RWPE2 (cell line): ENCODE measurements around the gene SSU72.
A peak's percentile ranks its signal among the peaks of the same experiment; 100 is the strongest.

Experiments used
- ATAC-seq: fragments of 200-7000 bp; cut with Tn5 transposase; 3 replicates; pipeline ENCODE4 v1.9.1; 2021; ENCODE audit warnings: low read depth
- DNase-seq: peaks from one replicate; pipeline ENCODE4 v3.0.0-alpha.2; 2020; ENCODE audit warnings: low spot score
- H3K27ac ChIP-seq: fragments of 450-650 bp; 2 replicates; pipeline ENCODE4 v1.5.1; 2017; ENCODE audit warnings: mild to moderate bottlenecking; ENCODE audit not compliant: poor library complexity, severe bottlenecking
- H3K27me3 ChIP-seq: fragments of 250-450 bp; sonication (Bioruptor Pico); 2 replicates; pipeline ENCODE4 v1.5.1; 2021; ENCODE audit warnings: mild to moderate bottlenecking, moderate library complexity; ENCODE audit not compliant: insufficient read depth, poor library complexity, severe bottlenecking
- H3K36me3 ChIP-seq: fragments of 250-450 bp; sonication (Bioruptor Pico); 2 replicates; pipeline ENCODE4 v1.5.1; 2020; ENCODE audit warnings: low read depth, mild to moderate bottlenecking, moderate library complexity
- H3K4me1 ChIP-seq: fragments of 250-450 bp; sonication (Bioruptor Pico); 2 replicates; pipeline ENCODE4 v1.5.1; 2021; ENCODE audit warnings: mild to moderate bottlenecking, moderate library complexity; ENCODE audit not compliant: insufficient read depth, poor library complexity, severe bottlenecking
- H3K4me3 ChIP-seq: fragments of 250-450 bp; sonication (Bioruptor Pico); 2 replicates; pipeline ENCODE4 v1.5.1; 2021; ENCODE audit warnings: mild to moderate bottlenecking, moderate library complexity; ENCODE audit not compliant: severe bottlenecking
- H3K9me3 ChIP-seq: fragments of 250-450 bp; sonication (Bioruptor Pico); 2 replicates; pipeline ENCODE4 v1.5.1; 2021; ENCODE audit warnings: mild to moderate bottlenecking, moderate library complexity; ENCODE audit not compliant: severe bottlenecking
- CTCF ChIP-seq: fragments of 450-650 bp; IDR thresholded peaks from one replicate; pipeline ENCODE4 v1.5.1; 2017; ENCODE audit warnings: mild to moderate bottlenecking, moderate library complexity; ENCODE audit not compliant: poor library complexity, severe bottlenecking

SSU72 gene

DNA sequence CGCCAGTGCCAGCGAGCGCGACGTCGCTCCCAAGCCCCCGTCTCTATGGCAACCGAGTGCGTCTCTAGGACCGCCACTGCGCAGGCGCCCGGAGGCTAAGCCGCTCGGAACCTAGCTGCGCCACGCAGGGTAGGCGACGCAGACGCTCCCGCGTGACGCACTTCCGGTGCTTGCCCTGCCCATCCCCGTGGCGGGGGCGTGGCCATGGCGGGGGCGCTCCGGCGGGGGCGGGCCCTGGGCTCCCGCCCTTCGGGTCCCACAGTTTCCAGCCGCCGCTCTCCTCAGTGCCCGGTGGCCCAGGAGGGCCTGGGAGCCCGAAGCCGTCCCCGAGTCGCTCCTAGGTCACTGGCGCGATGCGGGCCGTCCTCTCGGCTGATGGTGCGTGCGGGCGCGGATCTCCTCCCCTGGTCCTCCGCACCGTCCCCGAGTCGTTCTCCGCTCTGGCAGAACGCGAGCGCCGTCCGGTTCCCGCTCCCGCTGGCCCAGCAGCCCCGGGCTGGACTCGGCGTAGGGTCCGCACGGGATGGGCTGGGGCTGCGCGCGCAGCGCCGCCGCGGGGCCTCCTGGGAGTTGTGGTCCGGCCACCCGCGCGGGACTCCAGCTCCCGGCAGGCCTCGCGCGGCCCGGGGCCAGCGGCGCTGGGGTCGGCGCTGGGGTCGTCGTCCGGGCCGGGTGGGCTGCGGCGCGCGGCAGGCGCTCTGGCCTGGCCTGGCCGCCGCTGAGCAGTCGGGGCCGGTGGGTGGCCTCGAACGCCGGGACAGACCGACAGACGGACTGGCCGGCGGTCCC lies 40.8 kb upstream of the SSU72 start, which contains the start of gene MIB2:
MIB2 (plus strand) TSS at position 245 of the 789 bp plus-strand sequence. CDS start 7,953 bp downstream, outside the sequence.
- TF ChIP-seq CTCF = no peak
- DNase-seq (peak; percentile 95), ATAC-seq (peak; percentile 81)
- Histone ChIP-seq H3K9me3 (no peaks in the 10 kb centered on the region), H3K4me1 (no peaks in the 10 kb centered on the region), H3K27ac (peak within 1 kb of the TSS; percentile 83), H3K4me3 (peak within 1 kb of the TSS; percentile 83), H3K27me3 (no peaks in the 10 kb centered on the region), H3K36me3 (no peaks in the 10 kb centered on the region)

- peak overlapping the region; percentile 83 for H3K27ac ChIP-seq
- H3K4me3 ChIP-seq = peak overlapping the region; percentile 83
- DNase-seq (no peak), ATAC-seq (no peak)
- H3K36me3 ChIP-seq = no peaks in the 10 kb centered on the region
- no peaks in the 10 kb centered on the region for H3K9me3 ChIP-seq
- no peak for TF ChIP-seq CTCF
- H3K27me3 ChIP-seq = no peaks in the 10 kb centered on the region
- H3K4me1 ChIP-seq = no peaks in the 10 kb centered on the region
Measured at GRCh38 chr1:1614954-1615255, 40.2 kb upstream of the SSU72 start.

GRCh38 chr1:1614204-1614953 lies 39.7 kb upstream of the SSU72 start:
- ATAC-seq (peak; percentile 4; the same call in 1 of the 3 replicates), DNase-seq (no peak)
- peak overlapping the region; percentile 83 for H3K4me3 ChIP-seq
- TF ChIP-seq CTCF = no peak
- no peaks in the 10 kb centered on the region for H3K9me3 ChIP-seq
- peak overlapping the region; percentile 83 for H3K27ac ChIP-seq
- H3K27me3 ChIP-seq = no peaks in the 10 kb centered on the region
- no peaks in the 10 kb centered on the region for H3K36me3 ChIP-seq
- no peaks in the 10 kb centered on the region for H3K4me1 ChIP-seq

DNA sequence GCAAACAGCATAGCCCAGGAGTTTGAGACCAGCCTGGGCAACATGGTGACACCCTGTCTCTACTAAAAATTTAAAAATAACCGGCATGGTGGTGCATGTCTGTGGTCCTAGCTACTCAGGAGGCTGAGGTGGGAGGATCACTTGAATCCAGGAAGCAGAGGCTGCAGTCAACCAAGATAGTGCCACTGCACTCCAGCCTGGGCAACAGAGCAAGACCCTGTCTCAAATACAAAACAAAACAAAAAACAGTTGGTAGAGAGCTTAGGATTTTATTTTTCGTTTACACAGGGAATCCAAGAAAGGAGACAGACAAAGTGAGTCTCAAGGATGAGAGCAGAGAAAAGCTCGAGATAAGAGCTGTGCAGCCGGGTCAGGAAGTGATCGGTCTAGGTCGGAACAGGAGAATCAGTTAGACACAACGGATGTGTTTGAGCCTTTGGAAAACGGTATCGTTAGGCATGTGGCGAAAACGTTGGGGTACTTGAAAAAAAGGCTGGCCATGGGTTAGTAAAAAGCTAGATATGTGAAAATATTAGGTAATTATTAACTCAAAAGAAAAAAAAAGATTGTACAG lies 38.9 kb upstream of the SSU72 start:
- no peaks in the 10 kb centered on the region for H3K9me3 ChIP-seq
- H3K36me3 ChIP-seq = no peaks in the 10 kb centered on the region
- H3K27me3 ChIP-seq = no peaks in the 10 kb centered on the region
- H3K4me3 ChIP-seq = no peak overlapping the region
- ATAC-seq (no peak), DNase-seq (no peak)
- H3K27ac ChIP-seq = peak overlapping the region; percentile 83
- no peak for TF ChIP-seq CTCF
- no peaks in the 10 kb centered on the region for H3K4me1 ChIP-seq
